ENCODE data around the gene KPNA4. TPM values are rescaled to one million over a fixed set of nuclear protein-coding genes. Genes with fewer than 3 reads are reported as not detected.
"Not testable (repeated sequence)": the region's sequence is repeated elsewhere in the genome, so short reads cannot be mapped to it uniquely, and the experiment has no call there.

The KPNA4 gene
- total RNA-seq, 1 donor from 2014 or later, result 72.5 TPM

DNA sequence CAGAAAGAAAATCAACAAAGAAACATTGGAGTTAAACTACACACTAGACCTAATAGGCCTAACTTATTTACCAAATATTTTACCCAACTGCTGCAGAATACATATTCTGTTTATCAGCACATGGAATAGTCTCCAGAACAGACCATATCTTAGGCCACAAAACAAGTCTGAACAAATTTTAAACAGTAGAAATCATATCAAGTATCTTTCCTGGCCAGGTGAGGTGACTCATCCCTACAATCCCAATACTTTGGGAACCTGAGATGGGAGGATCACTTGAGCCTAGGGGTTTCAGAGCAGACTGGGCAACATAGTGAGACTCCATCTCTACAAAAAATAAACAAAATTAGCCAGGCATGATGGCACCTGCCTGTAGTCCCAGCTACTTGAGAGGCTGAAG is 18.1 kb upstream of the KPNA4 start:
- no peak overlapping the region for H3K27ac Mint-ChIP-seq
- H3K4me1 Mint-ChIP-seq, result no peaks in the 10 kb centered on the region
- no peak for DNase-seq
- intact Hi-C loops (cut with micrococcal nuclease), result no loop called here
- H3K36me3 Mint-ChIP-seq (ENCODE audit: low read depth), result no peaks in the 10 kb centered on the region
- peaks cover 43% of the 10 kb centered on the region for H3K27me3 Mint-ChIP-seq
- H3K9me3 Mint-ChIP-seq, result peaks cover 13% of the 10 kb centered on the region
- no peak overlapping the region for H3K4me3 Mint-ChIP-seq

DNA sequence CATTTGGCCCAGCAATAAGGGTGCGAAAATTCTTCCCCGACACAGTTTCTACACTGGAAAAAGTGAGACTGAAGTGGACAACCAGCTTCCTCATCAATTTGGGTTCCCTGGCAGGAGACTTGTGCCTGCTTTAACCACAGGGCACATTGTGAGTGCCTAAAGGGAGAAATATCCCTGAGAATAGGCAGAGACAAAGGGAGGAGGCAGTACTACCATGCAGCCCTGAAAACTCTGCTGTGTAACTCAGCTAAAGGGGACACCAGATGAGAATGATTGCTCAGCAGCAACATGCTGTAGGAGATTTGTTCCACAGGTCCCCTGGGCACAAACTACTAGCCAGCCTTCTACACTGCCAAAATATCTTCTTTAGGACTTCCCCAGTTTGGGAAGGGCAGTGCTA is 15.6 kb upstream of the KPNA4 start:
- Mint-ChIP-seq H3K27me3 (peaks cover 36% of the 10 kb centered on the region), H3K4me3 (no peak overlapping the region), H3K27ac (no peak overlapping the region), H3K36me3 (ENCODE audit: low read depth) (no peaks in the 10 kb centered on the region), H3K4me1 (no peaks in the 10 kb centered on the region), H3K9me3 (peaks cover 13% of the 10 kb centered on the region)
- no peak for DNase-seq
- intact Hi-C loops (cut with micrococcal nuclease), result no loop called here

DNA sequence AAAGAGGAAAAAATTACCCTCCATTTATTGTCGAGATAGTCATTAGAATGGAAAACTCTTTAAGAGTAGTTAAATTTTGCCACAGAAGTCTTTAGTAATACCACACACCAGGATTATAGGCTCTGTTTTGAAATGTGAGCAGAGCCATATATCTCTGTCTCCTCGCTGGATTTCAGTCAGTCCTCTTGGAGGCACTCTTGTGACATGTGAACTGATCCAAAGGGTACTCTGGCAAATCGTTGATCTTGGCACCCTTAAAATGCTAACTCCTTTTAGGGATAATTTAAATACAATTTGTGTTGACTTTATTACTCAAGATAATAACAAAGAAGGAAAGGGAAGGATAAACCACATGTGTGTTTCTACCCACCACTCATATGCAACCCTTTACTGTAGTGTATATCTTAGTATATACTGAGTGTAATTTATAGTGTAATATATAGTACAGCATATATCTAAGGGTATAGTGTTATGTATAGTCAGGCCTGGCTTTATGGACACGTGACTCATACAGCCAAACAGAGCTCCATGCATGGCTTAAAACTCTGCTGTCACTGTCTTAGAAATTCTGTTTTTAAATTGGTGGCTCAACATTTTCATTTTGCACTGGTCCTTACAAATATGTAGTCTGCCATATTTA is 12.3 kb upstream of the KPNA4 start:
- Mint-ChIP-seq H3K27me3 (peaks cover 21% of the 10 kb centered on the region), H3K4me3 (no peak overlapping the region), H3K4me1 (no peaks in the 10 kb centered on the region), H3K36me3 (ENCODE audit: low read depth) (no peaks in the 10 kb centered on the region), H3K9me3 (peaks cover 13% of the 10 kb centered on the region), H3K27ac (no peak overlapping the region)
- intact Hi-C loops (cut with micrococcal nuclease), result no loop called here
- no peak for DNase-seq

DNA sequence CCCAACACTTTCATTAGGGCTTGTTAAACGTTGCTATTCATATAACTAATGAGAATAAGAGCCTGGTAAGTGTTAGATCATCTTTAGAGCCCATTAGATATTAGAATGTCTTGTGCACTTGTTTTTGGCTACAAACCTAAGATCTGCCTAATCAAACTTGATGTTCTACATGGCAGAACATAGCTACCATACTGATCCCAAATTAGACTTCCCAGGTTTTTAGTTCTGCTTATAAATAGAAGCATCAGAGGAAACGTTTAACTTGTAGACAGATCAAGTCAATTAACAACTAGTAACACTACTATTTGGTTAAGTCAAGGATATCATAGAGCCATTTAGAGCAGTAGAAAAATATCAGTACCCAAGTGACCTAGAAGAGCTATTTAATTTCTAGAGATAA is 11.7 kb upstream of the KPNA4 start:
- Mint-ChIP-seq H3K27me3 (peaks cover 18% of the 10 kb centered on the region), H3K4me1 (no peaks in the 10 kb centered on the region), H3K9me3 (peaks cover 13% of the 10 kb centered on the region), H3K36me3 (ENCODE audit: low read depth) (no peaks in the 10 kb centered on the region), H3K4me3 (no peak overlapping the region), H3K27ac (no peak overlapping the region)
- intact Hi-C loops (cut with micrococcal nuclease), result no loop called here
- no peak for DNase-seq

DNA sequence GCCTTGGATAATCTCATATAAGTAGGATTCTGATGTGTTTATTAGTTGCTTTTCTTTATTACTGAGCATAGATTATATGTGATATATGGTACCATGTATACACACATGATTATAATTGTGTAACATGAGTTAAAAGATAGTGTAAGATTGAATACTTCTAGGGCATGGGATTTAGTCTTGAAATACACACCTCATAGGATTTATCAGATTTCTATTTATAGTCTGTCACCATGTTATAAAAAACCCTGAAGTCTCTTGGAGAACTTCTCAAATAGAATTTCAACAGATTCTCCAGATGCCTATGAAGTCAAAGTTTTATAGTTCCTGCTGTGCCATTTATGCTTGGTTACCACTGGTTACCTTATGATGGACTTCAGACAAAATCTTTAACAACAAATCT is 11.2 kb upstream of the KPNA4 start:
- H3K4me3 Mint-ChIP-seq, result no peak overlapping the region
- H3K4me1 Mint-ChIP-seq, result no peaks in the 10 kb centered on the region
- no peaks in the 10 kb centered on the region for H3K36me3 Mint-ChIP-seq (ENCODE audit: low read depth)
- DNase-seq, result no peak
- peaks cover 9% of the 10 kb centered on the region for H3K9me3 Mint-ChIP-seq
- H3K27ac Mint-ChIP-seq, result no peak overlapping the region
- H3K27me3 Mint-ChIP-seq, result peaks cover 15% of the 10 kb centered on the region
- intact Hi-C loops (cut with micrococcal nuclease), result no loop called here

DNA sequence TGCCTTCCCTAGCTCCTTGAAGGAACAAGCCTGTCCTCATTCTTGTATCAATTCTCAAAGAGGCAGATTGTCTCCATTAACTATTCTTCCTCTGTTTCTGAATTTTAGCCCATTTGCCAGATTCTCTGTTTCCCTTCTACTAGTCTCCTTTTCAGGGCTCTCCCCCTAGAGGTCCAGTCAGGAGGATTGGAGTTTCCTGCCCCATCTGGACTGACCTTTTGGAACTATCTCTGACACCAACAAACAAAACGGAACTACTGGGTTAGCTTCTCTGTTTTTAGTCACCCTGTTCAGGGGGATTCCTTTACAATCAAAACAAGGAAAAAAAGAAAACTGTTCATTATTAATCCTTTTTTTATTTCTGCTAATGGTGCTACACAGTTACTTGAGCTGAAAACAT is 10.2 kb upstream of the KPNA4 start:
- intact Hi-C loops (cut with micrococcal nuclease), result no loop called here
- Mint-ChIP-seq H3K36me3 (ENCODE audit: low read depth) (no peaks in the 10 kb centered on the region), H3K9me3 (peaks cover 2% of the 10 kb centered on the region), H3K4me3 (no peak overlapping the region), H3K27ac (no peak overlapping the region), H3K4me1 (no peaks in the 10 kb centered on the region), H3K27me3 (peaks cover 8% of the 10 kb centered on the region)
- no peak for DNase-seq

DNA sequence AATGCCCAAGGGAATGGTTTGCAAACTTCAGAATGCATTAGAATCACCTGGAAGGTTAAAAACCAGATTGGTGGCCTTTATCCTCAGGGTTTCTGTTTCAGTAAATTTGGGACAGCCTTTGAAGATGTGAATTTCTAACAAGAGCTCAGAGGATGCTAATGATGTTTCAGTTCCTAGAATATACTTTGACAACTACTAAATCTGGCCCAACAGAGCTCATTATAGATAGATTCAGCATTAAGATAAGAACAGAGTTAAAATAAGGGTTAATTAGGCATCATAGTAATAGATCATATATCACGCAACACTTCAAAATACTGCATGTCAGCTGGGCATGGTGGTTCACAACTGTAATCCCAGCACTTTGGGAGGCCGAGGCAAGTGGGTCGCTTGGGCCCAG is 9.3 kb upstream of the KPNA4 start:
- no peak for DNase-seq
- Mint-ChIP-seq H3K27ac (no peak overlapping the region), H3K36me3 (ENCODE audit: low read depth) (peaks cover 1% of the 10 kb centered on the region), H3K27me3 (peaks cover 7% of the 10 kb centered on the region), H3K4me3 (no peak overlapping the region), H3K4me1 (no peaks in the 10 kb centered on the region), H3K9me3 (no peaks in the 10 kb centered on the region)
- intact Hi-C loops (cut with micrococcal nuclease), result no loop called here

DNA sequence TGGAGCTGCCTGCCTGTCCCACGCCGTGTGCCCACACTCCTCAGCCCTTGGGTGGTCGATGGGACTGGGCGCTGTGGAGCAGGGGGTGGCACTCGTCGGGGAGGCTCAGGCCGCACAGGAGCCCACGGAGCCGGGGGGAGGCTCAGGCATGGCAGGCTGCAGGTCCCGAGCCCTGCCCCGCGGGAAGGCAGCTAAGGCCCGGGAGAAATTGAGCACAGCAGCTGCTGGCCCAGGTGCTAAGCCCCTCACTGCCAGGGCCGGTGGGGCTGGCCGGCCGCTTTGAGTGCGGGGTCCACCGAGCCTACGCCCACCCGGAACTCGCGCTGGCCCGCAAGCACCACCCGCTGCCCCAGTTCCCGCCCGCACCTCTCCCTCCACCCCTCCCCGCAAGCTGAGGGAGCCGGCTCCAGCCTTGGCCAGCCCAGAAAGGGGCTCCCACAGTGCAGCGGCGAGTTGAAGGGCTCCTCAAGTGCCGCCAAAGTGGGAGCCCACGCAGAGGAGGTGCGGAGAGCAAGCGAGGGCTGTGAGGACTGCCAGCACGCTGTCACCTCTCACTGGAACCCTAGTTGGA is 8.7 kb upstream of the KPNA4 start:
- DNase-seq; intact Hi-C loops (cut with micrococcal nuclease); H3K27ac Mint-ChIP-seq; H3K4me3 Mint-ChIP-seq; H3K4me1 Mint-ChIP-seq; H3K36me3 Mint-ChIP-seq (ENCODE audit: low read depth); H3K9me3 Mint-ChIP-seq; H3K27me3 Mint-ChIP-seq: not testable (repeated sequence)

DNA sequence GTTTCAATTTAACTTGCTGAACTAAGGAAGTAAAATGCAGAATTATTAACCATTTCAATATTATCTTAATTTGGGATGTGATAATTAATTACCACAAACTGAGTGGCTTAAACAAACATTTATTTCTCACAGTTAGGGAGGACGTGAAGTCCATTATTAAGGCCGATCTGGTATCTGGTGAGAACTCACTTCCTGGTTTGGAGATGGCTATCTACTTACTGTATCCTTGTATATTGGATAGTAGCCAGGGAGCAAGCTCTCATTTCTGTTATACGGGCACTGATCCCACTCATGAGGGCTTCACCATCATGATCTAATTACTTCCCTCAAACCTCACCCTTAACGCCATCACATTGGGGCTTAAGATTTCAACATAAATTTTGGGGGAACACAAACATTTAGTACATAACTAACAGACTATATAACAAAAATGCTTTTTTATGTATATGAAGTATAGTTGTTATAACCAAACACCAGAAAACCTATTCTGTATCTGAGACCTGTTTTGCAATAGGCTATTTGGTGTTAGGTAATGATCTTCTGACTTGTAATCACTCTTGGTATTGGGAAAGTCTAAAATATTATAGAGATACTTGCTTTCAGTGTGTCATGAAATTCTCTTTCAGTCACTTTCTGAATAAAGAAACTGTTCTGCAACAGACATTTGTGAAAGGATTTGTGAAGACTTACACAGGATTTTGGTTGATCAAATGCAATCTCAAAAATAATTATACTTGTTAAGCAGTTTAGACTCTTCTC is 4.7 kb upstream of the KPNA4 start:
- Mint-ChIP-seq H3K4me3 (no peak overlapping the region), H3K9me3 (no peaks in the 10 kb centered on the region)
- no peak for DNase-seq

DNA sequence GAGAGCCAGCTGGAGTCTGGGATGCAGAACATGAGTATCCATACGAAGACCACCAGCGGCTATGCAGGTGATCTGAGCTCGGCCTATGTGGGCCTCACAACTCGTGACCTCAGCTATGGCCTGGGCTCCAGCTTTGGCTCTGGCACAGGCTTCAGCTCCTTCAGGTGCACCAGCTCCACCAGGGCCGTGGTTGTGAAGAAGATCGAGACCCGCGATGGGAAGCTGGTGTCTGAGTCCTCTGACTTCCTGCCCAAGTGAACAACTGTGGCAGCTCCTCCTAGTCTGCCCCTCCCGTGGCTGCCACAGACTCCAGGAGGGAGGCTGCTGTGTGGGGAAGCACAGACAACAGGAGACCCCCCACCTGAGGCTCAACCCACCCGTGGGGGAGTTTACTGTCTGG is 3.6 kb upstream of the KPNA4 start:
- Mint-ChIP-seq H3K27ac (no peak overlapping the region), H3K4me3 (no peak overlapping the region), H3K9me3 (no peaks in the 10 kb centered on the region), H3K27me3 (no peaks in the 10 kb centered on the region), H3K36me3 (ENCODE audit: low read depth) (peaks cover 16% of the 10 kb centered on the region), H3K4me1 (peaks cover 27% of the 10 kb centered on the region)
- DNase-seq, result no peak
- intact Hi-C loops (cut with micrococcal nuclease), result loop anchor here (5.0 kb wide), 1 partner anchor 513 kb away; no protein-coding TSS in a partner anchor

More for the DNA sequence above, 4.7 kb upstream of the KPNA4 start:
- Mint-ChIP-seq H3K36me3 (ENCODE audit: low read depth) (peaks cover 12% of the 10 kb centered on the region), H3K27me3 (no peaks in the 10 kb centered on the region), H3K27ac (no peak overlapping the region), H3K4me1 (peaks cover 22% of the 10 kb centered on the region)
- intact Hi-C loops (cut with micrococcal nuclease), result loop anchor here (5.0 kb wide), 1 partner anchor 512 kb away; no protein-coding TSS in a partner anchor

DNA sequence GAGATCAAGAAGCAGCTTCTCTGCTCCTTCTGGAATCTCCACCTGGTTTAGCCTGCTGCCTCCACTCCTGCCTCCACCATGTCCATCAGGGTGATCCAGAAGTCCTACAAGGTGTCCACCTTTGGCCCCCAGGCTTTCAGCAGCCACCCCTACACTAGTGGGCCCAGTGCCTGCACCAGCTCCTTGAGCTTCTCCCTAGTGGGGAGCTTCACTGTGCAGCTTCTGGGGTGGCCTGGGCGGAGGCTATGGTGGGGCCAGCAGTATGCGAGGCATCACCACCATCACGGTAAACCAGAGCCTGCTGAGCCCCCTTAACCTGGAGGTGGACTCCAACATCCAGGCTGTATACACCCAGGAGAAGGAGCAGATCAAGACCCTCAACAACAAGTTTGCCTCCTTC is 2.4 kb upstream of the KPNA4 start:
- intact Hi-C loops (cut with micrococcal nuclease), result loop anchor here (5.0 kb wide), 1 partner anchor 515 kb away; no protein-coding TSS in a partner anchor
- no peak overlapping the region for H3K4me3 Mint-ChIP-seq
- DNase-seq, result no peak
- peaks cover 25% of the 10 kb centered on the region for H3K36me3 Mint-ChIP-seq (ENCODE audit: low read depth)
- no peaks in the 10 kb centered on the region for H3K9me3 Mint-ChIP-seq
- H3K27me3 Mint-ChIP-seq, result no peaks in the 10 kb centered on the region
- peaks cover 37% of the 10 kb centered on the region for H3K4me1 Mint-ChIP-seq
- H3K27ac Mint-ChIP-seq, result no peak overlapping the region

DNA sequence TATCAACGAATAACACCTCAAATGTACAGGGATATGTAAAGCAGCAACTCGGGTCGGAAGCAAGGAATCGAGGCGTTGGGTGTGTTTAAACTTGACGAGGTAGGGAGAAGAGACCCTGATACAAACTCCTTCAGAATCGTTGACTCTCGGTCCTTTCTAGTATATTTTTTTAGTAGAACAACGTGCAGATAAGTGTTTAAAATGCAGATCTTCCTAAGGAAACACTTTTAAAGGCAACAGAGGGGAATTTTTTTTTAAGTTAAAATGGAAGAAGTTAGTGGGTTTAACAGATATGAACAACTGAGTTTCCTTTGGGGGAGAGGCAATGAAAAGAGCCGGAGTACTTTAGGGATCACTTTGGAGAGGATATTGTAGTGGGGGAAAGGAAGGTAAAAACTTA is 1.1 kb upstream of the KPNA4 start:
- intact Hi-C loops (cut with micrococcal nuclease), result loop anchor here (5.0 kb wide), 1 partner anchor 516 kb away; no protein-coding TSS in a partner anchor
- Mint-ChIP-seq H3K27me3 (no peaks in the 10 kb centered on the region), H3K27ac (peak overlapping the region; percentile 61), H3K4me1 (peaks cover 48% of the 10 kb centered on the region), H3K9me3 (no peaks in the 10 kb centered on the region), H3K36me3 (ENCODE audit: low read depth) (peaks cover 33% of the 10 kb centered on the region), H3K4me3 (peak overlapping the region; percentile 100)
- DNase-seq, result no peak

DNA sequence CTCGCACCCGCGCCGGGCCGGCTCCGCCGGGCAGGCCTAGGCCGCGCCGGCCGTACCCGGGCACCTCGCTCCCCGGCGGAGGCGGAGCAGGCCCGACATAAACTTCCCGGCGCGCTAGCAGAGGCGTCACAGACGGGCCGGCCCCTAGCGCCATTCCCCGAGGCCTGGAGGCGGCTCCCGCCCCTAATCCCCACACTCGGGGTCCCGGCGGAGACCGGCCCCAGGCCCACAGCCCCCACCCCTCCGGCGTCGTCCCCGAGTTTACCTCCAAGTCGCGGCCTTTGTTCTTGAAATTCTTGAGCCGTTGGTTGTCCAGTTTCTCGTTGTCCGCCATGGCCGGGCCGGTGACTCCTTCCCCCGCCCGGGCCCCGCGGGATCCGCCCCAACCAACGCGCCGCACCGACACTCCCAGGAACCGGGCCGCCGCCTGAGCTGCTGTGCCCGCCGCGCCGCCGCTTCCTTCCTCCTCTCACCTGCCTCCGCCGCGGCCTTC is 376 bp downstream of the KPNA4 start:
- Mint-ChIP-seq H3K9me3 (no peaks in the 10 kb centered on the region), H3K27ac (peak overlapping the region; percentile 100), H3K4me3 (peak overlapping the region; percentile 100), H3K4me1 (peaks cover 55% of the 10 kb centered on the region), H3K27me3 (no peaks in the 10 kb centered on the region), H3K36me3 (ENCODE audit: low read depth) (peaks cover 35% of the 10 kb centered on the region)
- peak; percentile 90 for DNase-seq
- intact Hi-C loops (cut with micrococcal nuclease), result loop anchor here (1.0 to 5.0 kb wide), 7 partner anchors 73 to 656 kb away; partner anchors contain the start of genes IFT80, NMD3, SMC4 and TRIM59

Data from activated CD4-positive, alpha-beta T cell treated with anti-CD3 and anti-CD28 coated beads, Interleukin-2, amount 10 ng/mL, durations not matched to agents 24 days and 14 days (primary cell).